GM21717 (cell line): ENCODE results near the gene CLDN5.
"Not testable (repeated sequence)": the region's sequence is repeated elsewhere in the genome, so short reads cannot be mapped to it uniquely, and the experiment has no call there.

Experiments
- ATAC-seq: cut with Tn5 transposase; IDR thresholded peaks from one replicate; pipeline ENCODE4 v1.9.1; 2021; ENCODE audit warnings: mild to moderate bottlenecking, moderate library complexity; ENCODE audit not compliant: unreplicated experiment

CLDN5 gene

GRCh38 chr22:19548964-19549363 is 24.8 kb upstream of the CLDN5 start:
- no peak for ATAC-seq

- ATAC-seq, result not testable (repeated sequence)
These were observed 24.2 kb upstream of the CLDN5 start for GRCh38 chr22:19548427-19548826.

DNA sequence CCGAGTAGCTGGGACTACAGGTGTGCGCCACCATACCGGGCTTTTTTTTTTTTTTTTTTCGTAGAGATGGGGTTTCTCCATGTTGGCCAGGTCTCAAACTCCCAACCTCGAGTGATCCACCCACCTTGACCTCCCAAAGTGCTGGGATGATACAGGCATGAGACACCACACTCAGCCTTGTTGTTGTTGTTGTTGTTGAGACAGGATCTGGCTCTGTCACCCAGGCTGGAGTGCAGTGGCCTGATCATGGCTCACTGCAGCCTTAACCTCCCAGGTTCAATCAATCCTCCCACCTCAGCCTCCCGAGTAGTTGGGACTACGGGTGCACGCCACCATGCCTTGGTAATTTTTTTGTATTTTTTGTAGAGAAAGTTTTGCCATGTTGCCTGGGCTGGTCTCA is 23.4 kb upstream of the CLDN5 start:
- ATAC-seq, result no peak

- ATAC-seq, result no peak
These were observed 22.5 kb upstream of the CLDN5 start for GRCh38 chr22:19546680-19547079.

- ATAC-seq, result no peak
These were observed 21.7 kb upstream of the CLDN5 start for GRCh38 chr22:19545935-19546207.

- no peak for ATAC-seq
These were observed 19.9 kb upstream of the CLDN5 start for GRCh38 chr22:19543970-19544708.

DNA sequence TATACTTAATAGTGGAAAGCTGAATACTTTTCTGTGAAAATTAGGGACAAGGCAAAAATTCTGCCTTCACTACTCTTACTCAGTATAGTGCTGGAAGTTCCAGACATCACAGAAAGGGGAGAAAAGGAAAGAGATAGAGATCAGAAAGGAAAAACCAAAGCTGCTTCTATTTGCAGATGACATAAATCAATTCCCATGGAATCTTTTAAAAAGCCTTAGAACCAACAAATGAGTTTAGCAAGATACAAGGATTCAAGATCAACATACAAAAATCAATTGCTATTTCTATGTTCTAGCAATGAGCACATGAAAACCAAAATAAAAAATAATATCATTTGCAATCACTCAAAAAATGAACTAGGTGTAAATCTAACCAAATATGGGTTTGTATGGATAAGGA is 16.2 kb upstream of the CLDN5 start:
- ATAC-seq, result no peak

DNA sequence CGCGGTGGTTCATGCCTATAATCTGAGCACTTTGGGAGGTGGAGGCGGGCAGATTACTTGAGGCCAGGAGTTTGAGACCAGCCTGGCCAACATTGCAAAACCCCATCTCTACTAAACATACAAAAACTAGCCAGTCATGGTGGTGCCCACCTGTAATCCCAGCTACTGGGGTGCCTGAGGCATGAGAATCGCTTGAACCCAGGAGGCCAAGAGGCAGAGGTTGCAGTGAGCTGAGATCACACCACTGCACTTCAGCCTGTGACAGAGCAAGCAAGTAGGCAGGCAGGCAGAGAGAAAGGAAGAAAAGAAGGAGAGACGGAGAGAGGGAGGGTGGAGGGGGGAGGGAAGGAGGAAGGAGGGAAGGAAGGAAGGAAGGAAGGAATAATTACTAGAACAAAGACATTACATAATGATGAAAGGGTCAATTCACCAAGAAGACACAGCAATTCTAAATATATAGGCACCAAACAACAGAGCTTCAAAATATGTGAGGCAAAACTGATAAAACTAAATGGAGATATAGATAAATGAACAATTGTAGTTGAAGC is 13.8 kb upstream of the CLDN5 start:
- ATAC-seq, result no peak

GRCh38 chr22:19536564-19536963 is 12.4 kb upstream of the CLDN5 start:
- no peak for ATAC-seq

GRCh38 chr22:19535001-19535400 is 10.8 kb upstream of the CLDN5 start:
- ATAC-seq, result no peak

DNA sequence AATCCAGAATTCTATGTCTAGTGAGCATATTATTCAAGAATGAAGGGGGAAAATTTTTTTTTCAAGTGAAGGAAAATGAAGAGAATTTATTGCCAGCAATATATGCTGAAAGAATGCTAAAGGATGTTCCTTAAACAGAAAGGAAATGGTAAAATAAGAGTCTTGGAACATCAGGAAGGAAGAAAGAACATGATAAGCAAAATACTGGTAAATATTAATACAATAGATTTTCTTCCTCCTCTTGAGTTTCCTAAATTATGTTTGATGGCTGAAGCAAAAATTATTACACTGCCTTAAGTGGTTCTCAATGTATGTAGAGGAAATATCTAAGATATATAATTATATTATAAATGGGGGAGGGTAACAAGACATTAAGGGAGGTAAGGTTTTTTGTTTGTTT is 9.6 kb upstream of the CLDN5 start:
- no peak for ATAC-seq

DNA sequence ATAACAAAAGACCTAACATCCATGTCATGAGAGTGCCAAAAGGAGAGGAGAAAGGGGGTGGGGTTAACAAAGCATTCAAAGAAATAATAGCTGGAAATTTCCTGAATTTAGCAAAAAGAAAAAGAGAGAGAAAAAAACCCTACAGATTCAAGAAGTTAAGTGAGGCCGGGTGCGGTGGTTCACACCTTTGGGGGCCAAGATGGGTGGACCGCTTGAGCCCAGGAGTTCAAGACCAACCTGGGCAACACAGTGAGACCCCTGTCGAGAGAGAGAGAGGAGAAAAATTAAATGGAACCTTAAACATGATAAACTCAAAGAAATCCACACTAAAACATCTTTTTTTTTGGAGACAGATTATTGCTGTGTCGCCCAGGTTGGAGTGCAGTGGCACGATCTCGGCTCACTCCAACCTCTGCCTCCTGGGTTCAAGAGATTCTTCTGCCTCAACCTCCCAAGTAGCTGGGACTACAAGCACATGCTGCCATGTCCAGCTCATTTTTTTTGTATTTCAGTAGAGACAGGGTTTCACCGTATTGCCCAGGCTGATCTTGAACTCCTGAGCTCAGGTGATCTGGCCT is 8.9 kb upstream of the CLDN5 start:
- no peak for ATAC-seq

- not testable (repeated sequence) for ATAC-seq
These were observed 7.1 kb upstream of the CLDN5 start for GRCh38 chr22:19531327-19531726.

DNA sequence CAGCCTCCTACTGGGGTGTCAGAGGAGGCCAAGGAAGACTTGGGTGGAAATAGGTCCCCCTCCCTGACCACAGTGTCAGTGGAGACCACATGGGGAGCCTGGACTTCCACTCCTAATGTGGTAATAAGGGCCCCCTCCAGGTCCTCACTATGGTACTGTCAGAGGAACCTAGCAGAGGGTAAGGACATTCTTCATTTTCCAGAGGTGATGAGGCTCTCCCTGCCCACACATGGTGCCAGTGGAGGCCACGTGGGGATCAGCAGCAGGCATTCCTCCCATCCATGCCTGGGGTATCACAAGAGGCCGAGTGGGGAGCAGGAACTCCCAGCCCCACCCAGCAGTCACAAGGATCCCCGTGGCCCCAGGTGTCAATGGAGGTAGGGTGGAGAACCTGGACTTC is 6.5 kb upstream of the CLDN5 start:
- ATAC-seq, result no peak

DNA sequence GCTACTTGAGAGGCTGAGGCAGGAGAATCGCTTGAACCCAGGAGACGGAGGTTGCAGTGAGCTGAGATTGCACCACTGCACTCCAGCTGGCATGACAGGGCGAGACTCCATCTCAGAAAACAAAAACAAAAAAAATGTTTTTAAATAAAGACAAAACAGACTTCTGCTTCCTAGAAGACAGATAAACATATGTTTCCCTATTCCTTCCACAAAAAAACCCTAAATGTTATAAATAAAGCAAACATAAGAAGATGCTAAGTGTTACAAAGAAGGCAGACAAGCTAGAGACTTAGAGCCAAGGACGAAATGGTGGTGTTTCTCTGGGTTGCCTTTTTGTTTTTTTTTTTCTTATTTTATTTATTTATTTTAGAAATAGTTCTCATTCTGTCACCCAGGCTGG is 5.6 kb upstream of the CLDN5 start:
- no peak for ATAC-seq

DNA sequence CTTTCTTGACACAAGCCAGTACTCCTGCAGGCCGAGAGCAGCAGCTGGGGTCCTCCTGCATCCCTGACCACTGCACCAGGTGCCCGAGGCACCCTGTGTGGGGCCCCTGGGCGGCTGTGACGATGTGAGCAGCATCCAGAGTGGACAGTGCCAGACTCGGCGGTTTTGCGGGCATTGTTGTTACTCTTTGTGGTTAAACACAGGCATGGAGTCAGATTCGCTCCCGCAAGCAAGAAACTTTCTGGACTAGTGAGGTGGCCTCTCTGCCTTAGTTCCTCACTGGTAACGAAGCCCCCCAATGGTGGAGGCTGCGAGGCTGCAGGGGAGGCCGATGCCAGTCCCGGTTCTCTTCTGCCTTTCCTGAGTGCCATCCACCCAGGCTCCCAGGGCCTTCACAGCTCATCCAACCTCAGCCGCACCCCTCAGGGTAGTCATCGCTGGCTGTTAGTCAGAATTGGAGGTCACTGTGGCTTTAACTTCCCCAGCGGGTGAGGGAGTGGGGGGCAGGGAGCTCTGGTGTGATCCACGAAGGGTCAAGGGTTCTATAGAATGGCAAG is 3.7 kb upstream of the CLDN5 start:
- no peak for ATAC-seq

GRCh38 chr22:19527321-19527721 is 3.1 kb upstream of the CLDN5 start:
- ATAC-seq, result no peak

DNA sequence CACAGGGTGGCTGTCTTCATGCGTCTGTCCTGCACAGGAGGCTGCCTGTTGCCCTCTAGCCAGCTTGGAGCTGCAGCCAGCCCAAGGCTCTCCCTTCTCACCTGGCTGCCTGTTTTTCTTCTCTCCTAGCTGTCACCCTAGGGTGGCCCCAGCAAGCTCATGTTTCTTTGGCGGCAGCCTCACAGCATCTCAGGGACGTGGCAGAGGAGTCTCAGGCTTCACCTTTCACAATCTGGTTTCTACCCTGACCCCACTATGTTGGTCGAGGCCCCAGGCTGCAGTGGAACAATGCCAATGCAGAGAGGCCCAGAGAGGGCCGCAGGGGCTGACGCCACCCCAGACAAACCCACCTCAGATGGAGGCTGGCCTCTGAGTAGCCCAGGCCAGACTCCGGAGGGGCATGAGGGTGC is 2.5 kb upstream of the CLDN5 start:
- no peak for ATAC-seq

GRCh38 chr22:19526076-19526701 is 2.0 kb upstream of the CLDN5 start:
- ATAC-seq, result no peak

- ATAC-seq, result no peak
These were observed 1.5 kb upstream of the CLDN5 start for GRCh38 chr22:19525666-19526065.

DNA sequence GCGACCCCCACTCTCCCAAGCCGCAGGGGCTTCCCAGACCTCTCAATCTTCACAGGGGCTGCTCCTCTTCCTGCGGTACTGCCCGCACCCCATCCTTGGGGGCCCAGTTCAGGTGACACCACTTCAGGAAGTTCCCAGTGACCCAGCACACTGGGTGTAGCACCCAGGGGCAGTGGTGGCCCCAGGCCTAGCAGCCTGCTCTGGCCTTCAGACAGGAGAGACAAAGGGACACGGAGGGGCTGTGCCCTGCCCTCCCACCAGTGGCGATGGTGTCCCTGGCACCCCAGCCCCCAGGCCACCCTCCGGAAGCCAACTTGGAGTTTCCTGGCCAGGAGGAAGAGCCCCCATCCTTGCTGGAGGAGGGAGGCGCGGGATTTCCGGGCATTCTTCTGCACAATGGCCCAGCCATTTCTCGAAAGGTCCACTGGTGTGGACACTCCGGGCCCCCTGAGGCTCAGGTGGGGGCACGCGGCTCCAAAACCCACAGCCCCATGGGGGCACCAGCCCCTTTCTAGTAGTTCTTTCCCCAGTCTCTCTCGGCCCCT is 978 bp upstream of the CLDN5 start:
- no peak for ATAC-seq
